Ovary (tissue), 9 donors: Measurements from ENCODE around the gene RNGTT. TPM values are rescaled to one million over a fixed set of nuclear protein-coding genes. Genes with fewer than 3 reads are reported as not detected.

Experiments used
- DNase-seq, 5 donors: peaks; one replicate each; pipeline ENCODE4 v3.0.0-alpha.2; 2019 to 2020
- H3K27ac ChIP-seq, 2 donors: fragments of 200-600 bp; one replicate each; pipeline versions ENCODE4 v1.5.1 to v1.8.0; 2019 to 2022
- H3K27me3 ChIP-seq: fragments of 200-600 bp; one replicate; pipeline ENCODE4 v1.8.0; 2022
- H3K36me3 ChIP-seq: fragments of 200-600 bp; sonication (generic); one replicate; pipeline ENCODE4 v1.5.1; 2019
- H3K4me1 ChIP-seq: one replicate; pipeline ENCODE4 v1.8.1; 2013; ENCODE audit warnings: mild to moderate bottlenecking, moderate library complexity; ENCODE audit not compliant: insufficient read depth
- H3K4me3 ChIP-seq: fragments of 200-600 bp; sonication (generic); one replicate; pipeline ENCODE4 v1.5.1; 2017
- H3K9me3 ChIP-seq, 2 donors: fragments of 200-600 bp in 1 of 2; sonication (generic) in 1 of 2; one replicate each; pipeline versions ENCODE4 v1.5.1 to v1.8.1; 2013 to 2019; ENCODE audit warnings: mild to moderate bottlenecking in 1 of 2, moderate library complexity in 1 of 2
- CTCF ChIP-seq, 3 donors: fragments of 450-650 bp in 2 of 3; fragments of 200-600 bp in 1 of 3; IDR thresholded peaks; one replicate each; pipeline versions ENCODE4 v1.5.1 to v1.8.0; 2016 to 2022; ENCODE audit warnings: antibody characterized with exemption in 3 of 3, mild to moderate bottlenecking in 1 of 3
- EP300 ChIP-seq: sonication (generic); formaldehyde crosslinking; IDR thresholded peaks from one replicate; pipeline ENCODE4 v1.6.1; 2017; ENCODE audit warnings: antibody characterized with exemption
- POLR2A ChIP-seq: fragments of 450-650 bp; IDR thresholded peaks from one replicate; pipeline ENCODE4 v1.6.1; 2017; ENCODE audit warnings: antibody characterized with exemption, mild to moderate bottlenecking, moderate library complexity
- WGBS, 3 donors: extraction: QIAGEN DNeasy Blood & Tissue Kit in 1 of 3; methylation state at CpG; one replicate each; pipeline versions ENCODE4 v1.1.5 to v1.1.7; 2013 to 2017; 5-methylcytosine and 5-hydroxymethylcytosine counted together
- intact Hi-C, 4 donors: fragments of 100-400 bp; cut with DNase I; formaldehyde crosslinking; loops; one replicate each; pipeline versions ENCODE4 v1.11.0 to v1.15.1; 2022 to 2023
- polyA plus RNA-seq, 2 donors: library from polyadenylated mRNA; stranded (reverse); fragments of 200-250 nt in 1 of 2; fragments of 350-450 nt in 1 of 2; fragmentation: Illumina TruSeq in 1 of 2; extraction: RNeasy Lipid Tissue Mini Kit (QIAGEN cat#74804) in 1 of 2; gene quantifications; one replicate each; pipeline ENCODE4 v1.2.3, GENCODE V29; 2013 to 2014
- total RNA-seq, 7 donors: library from RNA; depleted of rRNA in 2 of 7; stranded (reverse); fragments of >200 nt in 2 of 7; fragmentation: NEBNext Ultra II Directional in 3 of 7; extraction: Animal tissue kit (Norgen Biotek cat#: 25700) in 3 of 7; gene quantifications; one replicate each; pipeline versions ENCODE4 v1.1.0 to v1.2.4, GENCODE V29; 2016 to 2023
- donor health status: DM: no; HTN: no; CAD: no; lungs with moderate emphysema.
- donor health status: DM: no; HTN: no; CAD: no.
- donor health status: Bipolar disorder and iron deficiency.
- donor health status: DM: yes; HTN: yes; CAD: no.
- donor health status: DM: no; HTN: no; CAD: no.
- donor health status: DM: yes; HTN: yes; CAD: no.

RNGTT gene
- total and polyA plus RNA-seq, 9 donors, result 3.9 to 17.9 (median 10.5) TPM

- Histone ChIP-seq H3K36me3 (no peaks in the 10 kb centered on the region), H3K27ac (no peak overlapping the region), H3K27me3 (no peaks in the 10 kb centered on the region), H3K4me3 (no peak overlapping the region), H3K9me3 (peaks cover 0 to 5% of the 10 kb centered on the region in 2 donors), H3K4me1 (peaks cover 2% of the 10 kb centered on the region)
- TF ChIP-seq EP300 (no peak), CTCF (IDR thresholded peaks at IDR 0.05) (no peak), POLR2A (no peak)
- intact Hi-C loops, result no loop called here
- no peak for DNase-seq
- WGBS, 3 donors, result 96 to 100% (median 99%) methylated on average over 3 of the region's 3 CpGs
Observed at GRCh38 chr6:88670369-88670768, 293.0 kb downstream of the RNGTT start.

GRCh38 chr6:88669475-88669874 is 293.9 kb downstream of the RNGTT start:
- Histone ChIP-seq H3K27me3 (no peaks in the 10 kb centered on the region), H3K36me3 (no peaks in the 10 kb centered on the region), H3K4me1 (peaks cover 2% of the 10 kb centered on the region), H3K9me3 (peaks cover 0 to 5% of the 10 kb centered on the region in 2 donors), H3K4me3 (no peak overlapping the region), H3K27ac (no peak overlapping the region)
- WGBS, 3 donors, result 95 to 100% (median 96%) methylated on average over 4 of the region's 4 CpGs
- TF ChIP-seq POLR2A, result no peak
- TF ChIP-seq EP300, result no peak
- TF ChIP-seq CTCF (IDR thresholded peaks at IDR 0.05), result no peak
- intact Hi-C loops, result no loop called here
- DNase-seq, result no peak

GRCh38 chr6:88666901-88667300 is 296.5 kb downstream of the RNGTT start:
- TF ChIP-seq POLR2A (no peak), EP300 (no peak), CTCF (IDR thresholded peaks at IDR 0.05) (no peak)
- no peak for DNase-seq
- 97 to 100% (median 97%) methylated on average over 5 of the region's 5 CpGs for WGBS, 3 donors
- intact Hi-C loops, result no loop called here
- H3K4me1 ChIP-seq, result no peaks in the 10 kb centered on the region
- peaks cover 0 to 5% of the 10 kb centered on the region in 2 donors for H3K9me3 ChIP-seq
- H3K36me3 ChIP-seq, result no peaks in the 10 kb centered on the region
- H3K4me3 ChIP-seq, result no peak overlapping the region
- H3K27ac ChIP-seq, result no peak overlapping the region
- no peaks in the 10 kb centered on the region for H3K27me3 ChIP-seq

- no peaks in the 10 kb centered on the region for H3K27me3 ChIP-seq
- intact Hi-C loops, result no loop called here
Observed at GRCh38 chr6:88665131-88665530, 298.3 kb downstream of the RNGTT start.

More at GRCh38 chr6:88665131-88665530, 298.3 kb downstream of the RNGTT start:
- TF ChIP-seq CTCF (IDR thresholded peaks at IDR 0.05) (no peak), POLR2A (no peak), EP300 (no peak)
- WGBS, 3 donors, result 95 to 100% (median 99%) methylated on average over 4 of the region's 4 CpGs
- Histone ChIP-seq H3K4me1 (no peaks in the 10 kb centered on the region), H3K4me3 (no peak overlapping the region), H3K27ac (no peak overlapping the region), H3K36me3 (no peaks in the 10 kb centered on the region), H3K9me3 (no peaks in the 10 kb centered on the region)
- no peak for DNase-seq
